GM12872 (cell line): ENCODE results near the gene PPM1A.

Experiments
- CTCF ChIP-seq: IDR thresholded peaks from 3 replicates; pipeline ENCODE4 v1.5.1; 2011; ENCODE audit warnings: low read depth, mild to moderate bottlenecking, low read length, moderate library complexity; ENCODE audit not compliant: insufficient read depth

Gene PPM1A

GRCh38 chr14:60288279-60288678 is 39.3 kb downstream of the PPM1A start:
- TF ChIP-seq CTCF, result no peak

- TF ChIP-seq CTCF, result no peak
Observed at GRCh38 chr14:60294411-60295069, 45.5 kb downstream of the PPM1A start.

- no peak for TF ChIP-seq CTCF
Observed at GRCh38 chr14:60300019-60300418, 51.0 kb downstream of the PPM1A start.

DNA sequence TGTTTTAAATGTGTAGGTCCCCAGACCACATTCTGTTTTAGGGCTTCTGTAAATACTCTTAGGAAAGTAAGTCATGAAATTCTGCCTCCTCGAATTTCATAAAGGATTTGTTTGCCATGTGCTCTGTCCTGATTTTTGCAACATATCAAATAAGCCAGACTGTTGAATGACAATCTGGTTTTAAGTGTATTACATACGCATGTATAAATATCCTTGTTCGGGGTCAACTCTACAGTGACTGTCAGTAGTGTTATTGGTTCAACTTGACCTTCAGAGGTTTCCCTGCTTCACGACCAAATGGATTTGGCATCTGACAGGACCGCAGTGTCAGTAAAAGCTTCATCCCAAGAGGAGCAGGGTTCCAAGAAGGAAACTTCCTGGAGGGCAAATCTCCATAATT is 52.7 kb downstream of the PPM1A start:
- TF ChIP-seq CTCF, result no peak

DNA sequence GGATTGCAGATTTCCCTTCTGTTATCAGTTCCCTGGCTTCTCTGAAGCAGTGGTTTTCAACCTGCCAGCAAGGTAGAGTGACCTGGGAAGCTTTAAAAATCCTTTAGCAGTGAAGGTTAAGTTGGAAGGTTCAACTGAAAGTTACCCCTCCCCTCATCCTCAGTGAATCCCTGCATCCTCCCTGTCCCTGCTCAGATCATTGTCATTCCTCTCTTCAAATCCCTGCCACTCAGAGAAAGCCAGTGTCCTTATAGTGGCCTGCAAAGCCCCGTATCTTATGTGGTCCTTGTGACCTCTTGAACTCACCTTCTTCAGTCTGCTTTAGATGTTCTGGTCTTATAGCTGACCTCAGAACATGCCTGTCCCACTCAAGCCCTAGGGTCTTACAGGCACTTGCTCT is 53.6 kb downstream of the PPM1A start:
- no peak for TF ChIP-seq CTCF

DNA sequence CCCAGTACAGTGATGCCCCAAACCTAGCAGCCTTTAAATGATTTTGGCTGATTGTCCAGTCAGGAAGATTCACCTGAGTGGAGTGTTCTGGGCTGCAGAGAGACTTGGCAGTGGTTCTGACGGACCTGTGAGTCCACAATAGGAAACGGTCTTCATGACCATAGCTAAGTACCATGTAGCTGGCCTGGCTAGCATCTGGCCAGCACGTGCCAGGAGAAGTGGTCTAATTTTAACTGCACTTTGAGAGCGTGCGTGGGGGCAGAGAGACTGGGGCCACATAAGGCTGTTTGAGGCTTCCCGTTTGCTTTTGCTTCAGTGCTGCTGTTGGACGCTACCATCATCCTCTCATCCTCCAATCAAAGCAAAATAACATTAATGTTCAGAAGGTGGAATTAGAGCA is 54.7 kb downstream of the PPM1A start:
- TF ChIP-seq CTCF, result no peak

- TF ChIP-seq CTCF, result no peak
Observed at GRCh38 chr14:60304509-60304908, 55.5 kb downstream of the PPM1A start.
